IgD-negative memory B cell (primary cell): ENCODE data around the gene CREBBP. TPM values are rescaled to one million over a fixed set of nuclear protein-coding genes. Genes with fewer than 3 reads are reported as not detected.

Source experiments
- H3K27ac Mint-ChIP-seq, 3 donors: one replicate each; pipeline ENCODE4 v1.8.0; 2020 to 2022; ENCODE audit warnings: mild to moderate bottlenecking in 3 of 3, mixed read lengths in 3 of 3, moderate library complexity in 1 of 3
- H3K27me3 Mint-ChIP-seq: one replicate; pipeline ENCODE4 v1.8.0; 2021; ENCODE audit warnings: mixed read lengths
- H3K36me3 Mint-ChIP-seq: one replicate; pipeline ENCODE4 v1.8.0; 2020; ENCODE audit warnings: mild to moderate bottlenecking, mixed read lengths
- H3K4me1 Mint-ChIP-seq, 3 donors: one replicate each; pipeline ENCODE4 v1.8.0; 2020 to 2022; ENCODE audit warnings: mixed read lengths in 3 of 3, mild to moderate bottlenecking in 1 of 3
- H3K4me3 Mint-ChIP-seq, 4 donors: one replicate each; pipeline ENCODE4 v1.8.0; 2020 to 2022; ENCODE audit warnings: mild to moderate bottlenecking in 4 of 4, mixed read lengths in 4 of 4, moderate library complexity in 3 of 4
- H3K9me3 Mint-ChIP-seq, 3 donors: one replicate each; pipeline ENCODE4 v1.8.0; 2020 to 2021; ENCODE audit warnings: mixed read lengths in 3 of 3, mild to moderate bottlenecking in 1 of 3
- polyA plus RNA-seq: library from polyadenylated mRNA; unstranded; fragments of 300-500 nt; fragmentation: Illumina TruSeq; gene quantifications from one replicate; pipeline ENCODE4 v1.2.3, GENCODE V29; 2021

The CREBBP gene
- polyA plus RNA-seq, 1 donor from 2014 or later, result 18.5 TPM

- no peak overlapping the region for H3K27ac Mint-ChIP-seq
- H3K9me3 Mint-ChIP-seq, result peaks cover 0 to 12% (median 9%) of the 10 kb centered on the region in 3 donors
- H3K4me1 Mint-ChIP-seq, result peaks cover 12 to 39% (median 24%) of the 10 kb centered on the region in 3 donors
- H3K4me3 Mint-ChIP-seq, result no peak overlapping the region
- no peaks in the 10 kb centered on the region for H3K27me3 Mint-ChIP-seq
- peaks cover 21% of the 10 kb centered on the region for H3K36me3 Mint-ChIP-seq
These were observed 47.8 kb downstream of the CREBBP start for GRCh38 chr16:3832668-3833067.

GRCh38 chr16:3830625-3831254 lies 49.8 kb downstream of the CREBBP start:
- Mint-ChIP-seq H3K27ac (no peak overlapping the region), H3K9me3 (peaks cover 0 to 12% (median 9%) of the 10 kb centered on the region in 3 donors), H3K4me1 (peaks cover 19 to 48% (median 30%) of the 10 kb centered on the region in 3 donors), H3K27me3 (no peaks in the 10 kb centered on the region), H3K4me3 (no peak overlapping the region), H3K36me3 (peaks cover 23% of the 10 kb centered on the region)

GRCh38 chr16:3829631-3830536 lies 50.6 kb downstream of the CREBBP start:
- Mint-ChIP-seq H3K9me3 (peaks cover 0 to 12% (median 9%) of the 10 kb centered on the region in 3 donors), H3K36me3 (peaks cover 23% of the 10 kb centered on the region), H3K27ac (no peak overlapping the region), H3K4me1 (peaks cover 20 to 55% (median 37%) of the 10 kb centered on the region in 3 donors), H3K4me3 (peak overlapping the region in 1 of 4 donors; percentile 23), H3K27me3 (no peaks in the 10 kb centered on the region)

GRCh38 chr16:3825940-3826339 lies 54.6 kb downstream of the CREBBP start:
- H3K4me1 Mint-ChIP-seq, result peaks cover 45 to 63% (median 60%) of the 10 kb centered on the region in 3 donors
- H3K4me3 Mint-ChIP-seq, result peak overlapping the region in 1 of 4 donors; percentile 30
- H3K9me3 Mint-ChIP-seq, result no peaks in the 10 kb centered on the region
- H3K36me3 Mint-ChIP-seq, result peaks cover 7% of the 10 kb centered on the region
- no peaks in the 10 kb centered on the region for H3K27me3 Mint-ChIP-seq
- H3K27ac Mint-ChIP-seq, result peak overlapping the region in 2 of 3 donors; percentile 29 to 35

- Mint-ChIP-seq H3K4me1 (peaks cover 44 to 65% (median 64%) of the 10 kb centered on the region in 3 donors), H3K36me3 (peaks cover 5% of the 10 kb centered on the region), H3K9me3 (no peaks in the 10 kb centered on the region), H3K27ac (no peak overlapping the region), H3K27me3 (no peaks in the 10 kb centered on the region), H3K4me3 (no peak overlapping the region)
These were observed 55.4 kb downstream of the CREBBP start for GRCh38 chr16:3825103-3825502.

GRCh38 chr16:3824121-3824795 lies 56.3 kb downstream of the CREBBP start:
- no peak overlapping the region for H3K27ac Mint-ChIP-seq
- peaks cover 46 to 69% (median 67%) of the 10 kb centered on the region in 3 donors for H3K4me1 Mint-ChIP-seq
- H3K36me3 Mint-ChIP-seq, result peaks cover 2% of the 10 kb centered on the region

GRCh38 chr16:3823427-3823826 lies 57.1 kb downstream of the CREBBP start:
- Mint-ChIP-seq H3K27ac (peak overlapping the region in 2 of 3 donors; percentile 7 to 34), H3K4me3 (peak overlapping the region in 2 of 4 donors; percentile 10 to 72), H3K27me3 (no peaks in the 10 kb centered on the region), H3K9me3 (no peaks in the 10 kb centered on the region), H3K4me1 (peaks cover 51 to 75% (median 70%) of the 10 kb centered on the region in 3 donors), H3K36me3 (peaks cover 2% of the 10 kb centered on the region)

More at GRCh38 chr16:3824121-3824795, 56.3 kb downstream of the CREBBP start:
- peak overlapping the region in 1 of 4 donors; percentile 10 for H3K4me3 Mint-ChIP-seq
- H3K27me3 Mint-ChIP-seq, result no peaks in the 10 kb centered on the region
- H3K9me3 Mint-ChIP-seq, result no peaks in the 10 kb centered on the region

- H3K27ac Mint-ChIP-seq, result peak overlapping the region in 2 of 3 donors; percentile 25 to 65
- H3K4me3 Mint-ChIP-seq, result peak overlapping the region in 2 of 4 donors; percentile 5 to 14
- no peaks in the 10 kb centered on the region for H3K9me3 Mint-ChIP-seq
- no peaks in the 10 kb centered on the region for H3K27me3 Mint-ChIP-seq
- peaks cover 57 to 82% (median 79%) of the 10 kb centered on the region in 3 donors for H3K4me1 Mint-ChIP-seq
- H3K36me3 Mint-ChIP-seq, result peaks cover 2% of the 10 kb centered on the region
These were observed 58.0 kb downstream of the CREBBP start for GRCh38 chr16:3822366-3823045.

GRCh38 chr16:3821184-3821583 lies 59.3 kb downstream of the CREBBP start:
- Mint-ChIP-seq H3K27ac (no peak overlapping the region), H3K36me3 (no peaks in the 10 kb centered on the region), H3K4me3 (no peak overlapping the region), H3K9me3 (no peaks in the 10 kb centered on the region), H3K4me1 (peaks cover 63 to 85% (median 83%) of the 10 kb centered on the region in 3 donors), H3K27me3 (no peaks in the 10 kb centered on the region)

- Mint-ChIP-seq H3K4me1 (peaks cover 67 to 83% (median 77%) of the 10 kb centered on the region in 3 donors), H3K4me3 (peak overlapping the region in 1 of 4 donors; percentile 50)
These were observed 60.5 kb downstream of the CREBBP start for GRCh38 chr16:3819746-3820724.

GRCh38 chr16:3819175-3819527 lies 61.4 kb downstream of the CREBBP start:
- Mint-ChIP-seq H3K27me3 (no peaks in the 10 kb centered on the region), H3K9me3 (peaks cover 0 to 2% (median 0%) of the 10 kb centered on the region in 3 donors), H3K36me3 (no peaks in the 10 kb centered on the region), H3K4me3 (peak overlapping the region in 3 of 4 donors; percentile 46 to 81 (median 50)), H3K27ac (peak overlapping the region in 1 of 3 donors; percentile 97), H3K4me1 (peaks cover 66 to 79% (median 68%) of the 10 kb centered on the region in 3 donors)

More at GRCh38 chr16:3819746-3820724, 60.5 kb downstream of the CREBBP start:
- no peak overlapping the region for H3K27ac Mint-ChIP-seq
- H3K27me3 Mint-ChIP-seq, result no peaks in the 10 kb centered on the region
- H3K36me3 Mint-ChIP-seq, result no peaks in the 10 kb centered on the region
- H3K9me3 Mint-ChIP-seq, result peaks cover 0 to 2% (median 0%) of the 10 kb centered on the region in 3 donors

- Mint-ChIP-seq H3K4me3 (no peak overlapping the region), H3K27ac (peak overlapping the region in 1 of 3 donors; percentile 79), H3K36me3 (no peaks in the 10 kb centered on the region), H3K9me3 (peaks cover 0 to 2% (median 0%) of the 10 kb centered on the region in 3 donors), H3K4me1 (peaks cover 50 to 69% (median 54%) of the 10 kb centered on the region in 3 donors), H3K27me3 (no peaks in the 10 kb centered on the region)
These were observed 64.2 kb downstream of the CREBBP start for GRCh38 chr16:3816326-3816725.

- Mint-ChIP-seq H3K4me1 (peaks cover 56 to 71% (median 59%) of the 10 kb centered on the region in 3 donors), H3K9me3 (peaks cover 0 to 2% (median 0%) of the 10 kb centered on the region in 3 donors), H3K4me3 (peak overlapping the region in 1 of 4 donors; percentile 60), H3K27ac (no peak overlapping the region), H3K36me3 (peaks cover 3% of the 10 kb centered on the region), H3K27me3 (no peaks in the 10 kb centered on the region)
These were observed 65.8 kb downstream of the CREBBP start for GRCh38 chr16:3814755-3815154.
